Ishikawa (cell line): ENCODE results near the gene C20orf96.

Experiments used
- CEBPB ChIP-seq: IDR thresholded peaks from 2 replicates; pipeline ENCODE4 v1.6.1; 2012
- EGR1 ChIP-seq: IDR thresholded peaks from 2 replicates; pipeline ENCODE4 v1.6.1; 2012
- EP300 ChIP-seq: IDR thresholded peaks from 2 replicates; pipeline ENCODE4 v1.6.1; 2012; ENCODE audit warnings: borderline replicate concordance
- FOXM1 ChIP-seq: IDR thresholded peaks from 2 replicates; pipeline ENCODE4 v1.6.1; 2012; ENCODE audit warnings: low read depth, borderline replicate concordance
- NFIC ChIP-seq: IDR thresholded peaks from 2 replicates; pipeline ENCODE4 v1.6.1; 2012
- RAD21 ChIP-seq: IDR thresholded peaks from 2 replicates; pipeline ENCODE4 v1.6.1; 2012; ENCODE audit warnings: low read depth
- TAF1 ChIP-seq: IDR thresholded peaks from 2 replicates; pipeline ENCODE4 v1.6.1; 2012; ENCODE audit warnings: low read depth, mild to moderate bottlenecking
- TCF12 ChIP-seq: IDR thresholded peaks from 2 replicates; pipeline ENCODE4 v1.6.1; 2012; ENCODE audit warnings: low read depth
- TEAD4 ChIP-seq: IDR thresholded peaks from 2 replicates; pipeline ENCODE4 v1.6.1; 2012
- YY1 ChIP-seq: IDR thresholded peaks from 2 replicates; pipeline ENCODE4 v1.6.1; 2012; ENCODE audit warnings: low read depth
- TF ChIP-seq, protein P1 (sequence below): IDR thresholded peaks from 2 replicates; pipeline ENCODE4 v1.6.1; 2012; ENCODE audit warnings: low read depth, mild to moderate bottlenecking

DNA sequence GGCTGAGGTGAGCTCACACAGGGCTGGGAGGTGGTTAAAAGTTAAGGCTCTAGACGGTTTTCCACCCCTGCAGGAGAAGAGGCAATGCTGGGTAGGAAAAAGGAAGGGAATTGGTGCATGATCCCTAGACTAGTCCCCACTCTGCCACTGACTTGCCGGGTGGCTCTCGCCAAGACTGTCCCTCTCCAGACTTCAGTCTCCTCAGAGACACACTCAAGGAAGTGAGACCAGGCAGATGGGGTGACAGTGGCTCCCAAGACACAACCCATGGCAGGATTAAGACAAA, 13.1 kb downstream of the C20orf96 start:
- TF ChIP-seq RAD21 (no peak), NFIC (no peak), TEAD4 (no peak), CEBPB (no peak), YY1 (no peak), TCF12 (no peak), EP300 (no peak), TAF1 (no peak), EGR1 (no peak), FOXM1 (no peak)
- TF ChIP-seq, protein P1, sequence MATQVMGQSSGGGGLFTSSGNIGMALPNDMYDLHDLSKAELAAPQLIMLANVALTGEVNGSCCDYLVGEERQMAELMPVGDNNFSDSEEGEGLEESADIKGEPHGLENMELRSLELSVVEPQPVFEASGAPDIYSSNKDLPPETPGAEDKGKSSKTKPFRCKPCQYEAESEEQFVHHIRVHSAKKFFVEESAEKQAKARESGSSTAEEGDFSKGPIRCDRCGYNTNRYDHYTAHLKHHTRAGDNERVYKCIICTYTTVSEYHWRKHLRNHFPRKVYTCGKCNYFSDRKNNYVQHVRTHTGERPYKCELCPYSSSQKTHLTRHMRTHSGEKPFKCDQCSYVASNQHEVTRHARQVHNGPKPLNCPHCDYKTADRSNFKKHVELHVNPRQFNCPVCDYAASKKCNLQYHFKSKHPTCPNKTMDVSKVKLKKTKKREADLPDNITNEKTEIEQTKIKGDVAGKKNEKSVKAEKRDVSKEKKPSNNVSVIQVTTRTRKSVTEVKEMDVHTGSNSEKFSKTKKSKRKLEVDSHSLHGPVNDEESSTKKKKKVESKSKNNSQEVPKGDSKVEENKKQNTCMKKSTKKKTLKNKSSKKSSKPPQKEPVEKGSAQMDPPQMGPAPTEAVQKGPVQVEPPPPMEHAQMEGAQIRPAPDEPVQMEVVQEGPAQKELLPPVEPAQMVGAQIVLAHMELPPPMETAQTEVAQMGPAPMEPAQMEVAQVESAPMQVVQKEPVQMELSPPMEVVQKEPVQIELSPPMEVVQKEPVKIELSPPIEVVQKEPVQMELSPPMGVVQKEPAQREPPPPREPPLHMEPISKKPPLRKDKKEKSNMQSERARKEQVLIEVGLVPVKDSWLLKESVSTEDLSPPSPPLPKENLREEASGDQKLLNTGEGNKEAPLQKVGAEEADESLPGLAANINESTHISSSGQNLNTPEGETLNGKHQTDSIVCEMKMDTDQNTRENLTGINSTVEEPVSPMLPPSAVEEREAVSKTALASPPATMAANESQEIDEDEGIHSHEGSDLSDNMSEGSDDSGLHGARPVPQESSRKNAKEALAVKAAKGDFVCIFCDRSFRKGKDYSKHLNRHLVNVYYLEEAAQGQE = no peak
